PFSK-1 (cell line): ENCODE measurements around the gene VSIG10L2.

Source experiments
- FOXP2 ChIP-seq: optimal IDR thresholded peaks from 2 replicates; pipeline ENCODE3; 2011; ENCODE audit warnings: borderline replicate concordance, control low read depth, inconsistent platforms; ENCODE audit not compliant: insufficient read depth; ENCODE audit errors: extremely low read length, extremely low read depth
- POLR2AphosphoS5 ChIP-seq: IDR thresholded peaks from 2 replicates; pipeline ENCODE4 v1.6.1; 2012; ENCODE audit warnings: low read depth, mild to moderate bottlenecking, control low read depth, low read length, moderate library complexity
- REST ChIP-seq, 2 experiments: IDR thresholded peaks; 2 replicates each; pipeline versions ENCODE4 v1.6.1 to v1.8.0; 2011 to 2012; ENCODE audit warnings: low read depth in 2 of 2, low read length in 2 of 2, control low read depth in 1 of 2, inconsistent platforms in 1 of 2, mild to moderate bottlenecking in 1 of 2, moderate library complexity in 1 of 2; ENCODE audit not compliant: insufficient read depth in 1 of 2
- SIN3A ChIP-seq: IDR thresholded peaks from 2 replicates; pipeline ENCODE4 v1.6.1; 2012; ENCODE audit warnings: mild to moderate bottlenecking, low read length, moderate library complexity, borderline replicate concordance; ENCODE audit not compliant: insufficient read depth
- TAF1 ChIP-seq: IDR thresholded peaks from 2 replicates; pipeline ENCODE4 v1.6.1; 2012; ENCODE audit warnings: low read length, control low read depth, borderline replicate concordance; ENCODE audit not compliant: insufficient read depth

VSIG10L2 gene

DNA sequence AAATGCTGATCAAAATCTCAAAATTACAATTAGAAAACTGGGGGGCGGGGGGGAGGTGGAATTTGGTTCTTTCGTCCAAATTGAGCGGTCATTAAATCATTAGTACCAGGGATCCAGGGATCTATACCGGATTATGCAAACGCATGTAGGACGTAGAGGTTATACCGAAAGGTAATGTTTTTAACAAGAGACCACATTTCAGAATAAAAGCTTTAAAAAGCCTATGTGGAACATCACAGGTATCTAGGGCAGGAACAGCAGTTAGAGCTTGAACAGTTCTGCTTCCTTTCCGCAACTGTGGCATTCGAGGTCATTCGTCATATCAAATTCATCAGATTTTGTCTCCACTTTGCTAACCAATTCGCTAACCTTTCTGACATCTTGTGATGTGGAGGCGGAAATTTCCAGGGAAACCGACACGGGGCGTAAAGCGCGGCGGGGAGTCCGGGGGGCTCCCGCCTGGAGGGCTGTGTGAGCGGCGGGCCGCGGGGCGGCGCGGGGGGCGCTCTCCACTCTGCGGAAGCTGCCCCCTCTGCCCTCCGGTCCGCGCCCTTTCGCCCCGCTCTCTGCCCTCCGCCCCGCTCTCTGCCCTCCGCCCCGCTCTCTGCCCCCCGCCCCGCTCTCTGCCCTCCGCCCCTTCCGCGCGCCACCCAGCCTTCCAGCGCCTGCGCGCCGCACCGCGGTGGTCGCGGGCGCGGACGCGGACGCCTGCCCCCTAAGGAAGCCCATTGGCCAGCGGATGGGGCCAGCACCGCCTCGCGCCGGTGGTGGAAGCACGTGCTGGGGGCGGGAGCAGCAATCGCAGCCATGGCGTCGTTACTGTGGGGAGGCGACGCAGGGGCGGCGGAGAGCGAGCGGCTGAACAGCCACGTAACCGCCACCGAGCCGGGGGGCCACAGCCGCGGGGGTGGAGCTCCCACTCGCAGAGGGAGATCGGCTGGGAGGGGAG, 41.9 kb upstream of the VSIG10L2 start, which contains the start of gene DDX25:
TSS of gene DDX25 (plus strand) at position 798 of the 949 bp plus-strand sequence. CDS start at position 808, 10 bp downstream.
- no peak for TF ChIP-seq REST (IDR thresholded peaks at IDR 0.05; ENCODE audit: insufficient read depth in 1 of 2, low read depth in 2 of 2, low read length in 2 of 2)
- TF ChIP-seq FOXP2 = no peak
- TF ChIP-seq POLR2AphosphoS5 = no peak
- TF ChIP-seq SIN3A = no peak
- TF ChIP-seq TAF1 = no peak

GRCh38 chr11:125904678-125905077, 41.2 kb upstream of the VSIG10L2 start:
- no peak for TF ChIP-seq POLR2AphosphoS5

DNA sequence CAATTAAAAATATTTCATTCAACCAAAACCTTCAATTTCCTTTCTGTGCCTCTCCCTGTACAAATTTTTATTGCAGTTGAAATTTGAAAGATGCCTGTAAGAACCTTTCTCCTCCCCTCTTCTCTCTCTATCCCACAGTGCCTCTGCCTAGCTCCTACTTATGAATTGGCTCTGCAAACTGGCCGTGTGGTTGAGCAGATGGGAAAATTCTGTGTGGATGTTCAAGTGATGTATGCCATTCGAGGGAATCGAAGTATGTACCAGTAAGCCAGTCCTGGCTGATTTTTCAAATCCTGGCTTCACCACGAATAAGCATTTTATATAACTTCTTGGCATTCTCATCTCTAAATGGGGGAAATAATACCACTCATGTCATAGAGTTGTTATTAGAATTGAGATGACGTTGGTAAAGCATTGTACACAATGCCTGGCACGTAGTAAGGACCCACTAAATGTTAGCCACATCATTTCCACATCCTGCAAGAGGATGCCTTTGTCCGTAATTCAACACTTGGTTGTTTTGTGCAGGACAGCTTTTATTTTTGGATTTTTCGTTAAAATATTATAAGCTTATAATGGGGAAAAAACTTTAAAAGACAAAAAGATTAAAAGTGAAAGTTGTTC, 35.5 kb upstream of the VSIG10L2 start:
- TF ChIP-seq FOXP2 (no peak), POLR2AphosphoS5 (no peak), TAF1 (no peak), SIN3A (no peak), REST (IDR thresholded peaks at IDR 0.05; ENCODE audit: insufficient read depth in 1 of 2, low read depth in 2 of 2, low read length in 2 of 2) (no peak)

DNA sequence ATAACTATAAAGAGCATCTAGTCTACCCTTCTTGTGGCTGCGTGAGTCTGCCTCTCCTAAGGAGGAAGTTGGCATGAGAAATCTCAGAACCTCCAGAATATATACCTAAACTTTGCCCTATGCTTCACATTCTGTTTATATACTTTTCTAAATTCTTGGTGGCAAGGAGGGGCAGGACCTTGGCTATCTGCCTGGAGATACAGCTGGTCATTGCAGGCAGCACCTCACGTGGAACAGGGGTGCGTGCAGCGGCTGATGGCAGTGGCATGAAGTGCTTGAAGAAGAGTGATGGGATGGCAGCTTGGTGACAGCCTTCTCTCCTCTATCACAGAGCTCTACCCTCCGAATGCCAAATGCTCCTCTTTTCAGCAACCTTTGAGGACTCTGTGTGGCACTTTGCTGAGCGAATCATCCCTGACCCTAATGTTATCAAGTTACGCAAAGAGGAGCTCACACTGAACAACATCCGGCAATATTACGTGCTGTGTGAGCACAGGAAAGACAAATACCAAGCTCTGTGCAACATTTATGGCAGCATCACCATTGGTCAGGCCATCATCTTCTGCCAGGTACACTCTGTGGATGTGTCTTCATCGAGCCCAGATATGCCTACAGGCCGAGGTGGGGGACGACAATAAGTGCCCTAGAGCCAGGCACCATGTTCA, 29.0 kb upstream of the VSIG10L2 start:
- TF ChIP-seq TAF1 (no peak), SIN3A (no peak), FOXP2 (no peak), POLR2AphosphoS5 (no peak), REST (IDR thresholded peaks at IDR 0.05; ENCODE audit: insufficient read depth in 1 of 2, low read depth in 2 of 2, low read length in 2 of 2) (no peak)

DNA sequence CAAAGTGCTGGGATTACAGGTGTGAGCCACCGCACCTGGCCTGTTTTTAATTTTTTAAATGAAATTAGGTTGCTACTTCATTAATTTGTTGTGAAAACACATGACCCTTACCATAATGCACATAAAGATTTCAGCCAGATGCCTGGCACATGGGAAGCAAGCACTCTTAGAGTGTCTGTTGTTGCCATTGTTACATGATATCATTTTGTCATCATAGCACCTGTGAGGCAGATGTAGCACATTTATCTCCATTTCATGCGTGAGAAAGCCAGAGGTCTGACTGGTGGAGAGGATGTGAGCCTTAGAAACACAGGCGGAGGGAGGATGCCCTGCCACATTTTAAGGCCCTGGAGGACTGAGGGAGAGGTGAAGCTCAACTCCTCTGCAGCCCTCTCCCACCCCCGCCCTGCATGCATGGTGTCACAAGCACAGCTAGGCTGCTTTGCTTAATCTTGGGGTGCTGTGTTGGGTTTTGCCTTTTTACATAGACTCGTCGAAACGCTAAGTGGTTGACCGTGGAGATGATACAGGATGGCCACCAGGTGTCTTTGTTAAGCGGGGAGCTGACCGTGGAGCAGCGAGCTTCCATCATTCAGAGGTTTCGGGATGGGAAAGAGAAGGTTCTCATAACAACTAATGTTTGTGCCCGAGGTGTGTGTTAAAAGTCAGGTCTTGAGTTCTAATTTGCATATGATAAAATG, 27.6 kb upstream of the VSIG10L2 start:
- TF ChIP-seq REST (IDR thresholded peaks at IDR 0.05; ENCODE audit: insufficient read depth in 1 of 2, low read depth in 2 of 2, low read length in 2 of 2) (no peak), SIN3A (no peak), TAF1 (no peak), POLR2AphosphoS5 (no peak), FOXP2 (no peak)
